Prostate gland (tissue), 2 donors: ENCODE data around the gene CLEC3B. TPM values are rescaled to one million over a fixed set of nuclear protein-coding genes. Genes with fewer than 3 reads are reported as not detected.
A peak's percentile ranks its signal among the peaks of the same experiment; 100 is the strongest.

Experiments
- DNase-seq: peaks from one replicate; pipeline ENCODE4 v3.0.0-alpha.2; 2019; ENCODE audit warnings: low spot score
- H3K27ac ChIP-seq, 2 donors: fragments of 200-600 bp; sonication (generic); 2 replicates each; pipeline ENCODE4 v1.5.1; 2017 to 2019
- H3K27me3 ChIP-seq: fragments of 200-600 bp; sonication (generic); replicated peaks from 2 replicates; pipeline ENCODE4 v1.5.1; 2019; ENCODE audit not compliant: insufficient read depth
- H3K36me3 ChIP-seq, 2 donors: fragments of 200-600 bp; sonication (generic); 1 replicate in 1 of 2; 2 replicates in 1 of 2; pipeline versions ENCODE4 v1.5.1 to v1.8.1; 2017 to 2019
- H3K4me1 ChIP-seq: fragments of 200-600 bp; sonication (generic); replicated peaks from 2 replicates; pipeline ENCODE4 v1.5.1; 2019
- H3K4me3 ChIP-seq, 2 donors: fragments of 200-600 bp; sonication (generic); 2 replicates each; pipeline ENCODE4 v1.5.1; 2017 to 2019
- H3K9me3 ChIP-seq: fragments of 200-600 bp; sonication (generic); 2 replicates; pipeline ENCODE4 v1.5.1; 2017
- POLR2A ChIP-seq: fragments of 450-650 bp; IDR thresholded peaks from one replicate; pipeline ENCODE4 v1.6.1; 2016; ENCODE audit warnings: antibody characterized with exemption, mild to moderate bottlenecking
- POLR2AphosphoS5 ChIP-seq: sonication (generic); formaldehyde crosslinking; IDR thresholded peaks from one replicate; pipeline ENCODE4 v1.6.1; 2017; ENCODE audit warnings: antibody characterized with exemption
- WGBS: methylation state at CpG from one replicate; pipeline ENCODE4 v1.1.5; 2018; 5-methylcytosine and 5-hydroxymethylcytosine counted together
- intact Hi-C: fragments of 100-400 bp; cut with DNase I; formaldehyde crosslinking; loops from one replicate; pipeline ENCODE4 v1.14.2; 2022
- total RNA-seq, 2 donors: library from RNA; depleted of rRNA; stranded (reverse); fragments of >200 nt; gene quantifications; one replicate each; pipeline ENCODE4 v1.1.0, GENCODE V29; 2016
- TF ChIP-seq, protein P1 (sequence below), 4 experiments: fragments of 200-600 bp in 2 of 4; fragments of 450-650 bp in 2 of 4; sonication (generic) in 2 of 4; IDR thresholded peaks; 1 replicate in 3 of 4; 2 replicates in 1 of 4; pipeline ENCODE4 v1.5.1; 2016 to 2019; ENCODE audit warnings: antibody characterized with exemption in 4 of 4, mild to moderate bottlenecking in 2 of 4, moderate library complexity in 2 of 4

Gene CLEC3B
- total RNA-seq, 2 donors from 2014 or later: 16.0 to 61.1 TPM

DNA sequence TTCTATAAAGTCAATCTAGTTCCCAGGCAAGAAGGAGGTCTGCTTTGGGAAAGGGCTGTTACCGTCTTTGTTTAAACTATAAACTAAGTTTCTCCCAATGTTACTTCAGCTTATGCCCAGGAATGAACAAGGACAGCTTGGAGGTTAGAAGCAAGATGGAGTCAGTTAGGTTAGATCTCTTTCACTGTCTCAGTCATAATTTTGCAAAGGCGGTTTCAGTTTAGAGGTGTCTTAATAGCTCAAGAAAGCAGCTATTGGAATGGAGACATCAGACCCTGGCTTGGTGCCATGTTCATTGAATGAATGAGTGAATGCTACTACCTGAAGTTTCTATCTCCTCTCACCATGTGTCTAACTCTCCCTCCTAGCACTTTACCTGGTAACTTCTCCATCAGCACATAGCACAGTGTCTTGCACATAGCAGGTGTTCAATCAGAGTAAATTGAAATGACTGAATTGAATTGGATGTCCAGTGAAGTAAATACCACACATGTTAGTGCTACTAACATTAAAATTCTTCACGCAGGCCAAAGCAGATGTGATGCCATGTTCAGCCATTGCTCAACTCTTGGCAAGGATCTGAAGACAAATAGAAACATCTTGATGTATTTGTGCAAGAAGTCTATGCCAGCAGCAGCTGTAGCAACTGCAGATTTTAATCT lies 28.2 kb downstream of the CLEC3B start:
- intact Hi-C loops: no loop called here
- DNase-seq: peak; percentile 51
- no peaks in the 10 kb centered on the region for H3K27me3 ChIP-seq
- H3K36me3 ChIP-seq: no peaks in the 10 kb centered on the region
- 54% methylated on average over 3 of the region's 3 CpGs for whole genome bisulfite sequencing
- no peaks in the 10 kb centered on the region for H3K9me3 ChIP-seq
- H3K4me1 ChIP-seq: peaks cover 8% of the 10 kb centered on the region
- H3K27ac ChIP-seq: no peak overlapping the region
- no peak overlapping the region for H3K4me3 ChIP-seq
- TF ChIP-seq POLR2AphosphoS5 (peak; percentile 73), POLR2A (no peak)
- TF ChIP-seq, protein P1, sequence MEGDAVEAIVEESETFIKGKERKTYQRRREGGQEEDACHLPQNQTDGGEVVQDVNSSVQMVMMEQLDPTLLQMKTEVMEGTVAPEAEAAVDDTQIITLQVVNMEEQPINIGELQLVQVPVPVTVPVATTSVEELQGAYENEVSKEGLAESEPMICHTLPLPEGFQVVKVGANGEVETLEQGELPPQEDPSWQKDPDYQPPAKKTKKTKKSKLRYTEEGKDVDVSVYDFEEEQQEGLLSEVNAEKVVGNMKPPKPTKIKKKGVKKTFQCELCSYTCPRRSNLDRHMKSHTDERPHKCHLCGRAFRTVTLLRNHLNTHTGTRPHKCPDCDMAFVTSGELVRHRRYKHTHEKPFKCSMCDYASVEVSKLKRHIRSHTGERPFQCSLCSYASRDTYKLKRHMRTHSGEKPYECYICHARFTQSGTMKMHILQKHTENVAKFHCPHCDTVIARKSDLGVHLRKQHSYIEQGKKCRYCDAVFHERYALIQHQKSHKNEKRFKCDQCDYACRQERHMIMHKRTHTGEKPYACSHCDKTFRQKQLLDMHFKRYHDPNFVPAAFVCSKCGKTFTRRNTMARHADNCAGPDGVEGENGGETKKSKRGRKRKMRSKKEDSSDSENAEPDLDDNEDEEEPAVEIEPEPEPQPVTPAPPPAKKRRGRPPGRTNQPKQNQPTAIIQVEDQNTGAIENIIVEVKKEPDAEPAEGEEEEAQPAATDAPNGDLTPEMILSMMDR (IDR thresholded peaks at IDR 0.05): no peak

DNA sequence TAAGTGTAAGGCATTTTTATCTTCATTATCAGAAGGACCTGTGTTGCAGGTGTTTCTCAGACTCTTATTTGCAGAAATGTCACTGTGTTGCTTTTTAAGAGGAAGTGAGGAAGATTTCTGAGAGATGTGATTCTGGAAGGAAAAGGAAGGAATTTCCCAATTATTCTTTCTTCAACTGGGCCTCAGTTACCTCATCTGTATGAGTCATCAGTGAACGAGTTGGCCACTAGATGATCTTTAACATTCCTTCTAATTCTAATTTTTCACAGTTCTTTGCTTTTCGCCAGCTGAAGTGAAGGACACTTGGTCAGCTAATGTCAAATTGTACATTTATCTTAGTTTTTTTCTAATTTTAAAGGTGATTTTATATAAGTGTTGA lies 28.9 kb downstream of the CLEC3B start:
- Histone ChIP-seq H3K9me3 (no peaks in the 10 kb centered on the region), H3K4me3 (no peak overlapping the region), H3K4me1 (peaks cover 8% of the 10 kb centered on the region), H3K36me3 (no peaks in the 10 kb centered on the region), H3K27ac (no peak overlapping the region), H3K27me3 (no peaks in the 10 kb centered on the region)
- intact Hi-C loops: no loop called here
- no peak for DNase-seq
- WGBS: 46% methylated on average over 2 of the region's 2 CpGs
- TF ChIP-seq, protein P1 (IDR thresholded peaks at IDR 0.05): no peak
- TF ChIP-seq POLR2AphosphoS5 (no peak), POLR2A (no peak)

DNA sequence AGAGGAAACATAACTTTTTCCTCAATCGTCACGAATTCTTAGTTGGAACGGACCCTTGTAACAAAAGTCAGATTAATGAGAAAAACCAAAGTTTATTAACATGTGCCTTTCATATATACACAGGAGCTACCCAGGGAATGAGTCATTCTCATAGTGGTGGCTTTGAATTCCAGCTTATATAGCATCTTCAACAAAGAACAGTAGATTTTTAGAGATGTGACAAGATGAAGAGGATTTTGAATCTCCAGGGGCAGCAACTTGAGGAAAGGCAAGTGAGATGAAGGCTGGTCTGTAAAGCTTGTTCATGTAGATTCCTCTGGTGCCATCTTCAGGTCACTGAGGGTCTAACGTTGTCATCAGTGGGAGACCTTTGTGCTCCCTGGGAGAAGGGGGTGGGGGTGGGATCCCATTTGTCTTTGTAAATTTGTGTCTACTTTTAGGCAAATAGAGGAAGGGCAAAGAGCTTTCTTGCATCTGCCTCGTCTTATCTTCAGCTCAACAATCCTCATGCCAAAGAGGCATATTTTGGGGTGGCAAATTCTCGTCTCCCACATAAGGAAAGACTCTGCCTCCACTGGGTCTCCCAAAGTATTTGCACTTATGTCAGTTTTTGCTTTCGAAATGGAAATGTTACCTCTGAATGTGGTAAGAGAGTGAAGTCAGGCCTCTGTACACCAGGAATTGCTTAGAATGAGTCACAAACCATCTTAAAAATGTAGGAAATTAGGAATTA lies 29.5 kb downstream of the CLEC3B start:
- no peaks in the 10 kb centered on the region for H3K36me3 ChIP-seq
- intact Hi-C loops: no loop called here

DNA sequence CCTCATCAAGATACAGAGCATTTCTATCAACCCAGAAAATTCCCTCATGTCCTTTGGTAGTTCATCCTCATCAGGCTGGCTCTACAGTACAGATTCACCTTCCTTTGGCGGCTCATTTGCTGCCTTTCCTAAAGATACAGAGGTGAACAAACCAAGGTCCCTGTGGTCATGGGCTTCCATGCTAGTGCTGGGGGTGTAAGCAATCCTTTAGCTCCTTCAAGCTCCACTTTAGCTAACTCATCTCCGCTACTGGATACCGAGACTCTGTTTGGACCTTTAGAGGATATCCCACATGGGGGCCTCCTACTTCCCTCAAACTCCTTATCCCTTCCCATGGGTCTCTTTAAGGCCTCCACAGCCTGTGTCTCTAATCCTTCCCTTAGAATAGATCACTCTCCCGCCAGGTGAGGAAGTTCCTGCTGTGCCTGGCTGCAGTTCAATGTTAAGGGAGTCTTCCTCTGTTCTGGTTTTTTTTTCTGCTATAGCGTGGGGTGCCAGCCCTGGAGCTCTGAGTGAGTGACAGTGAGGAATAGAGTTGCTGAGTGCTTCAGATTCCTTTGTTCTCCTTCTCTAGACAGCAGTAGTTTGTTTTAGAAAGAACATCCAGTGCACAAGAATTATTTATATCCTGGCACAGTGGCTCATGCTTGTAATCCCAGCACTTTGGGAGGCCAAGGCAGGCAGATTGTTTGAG lies 30.7 kb downstream of the CLEC3B start:
- intact Hi-C loops: no loop called here
- no peak overlapping the region for H3K4me3 ChIP-seq
- peak; percentile 44 for DNase-seq
- H3K4me1 ChIP-seq: peaks cover 8% of the 10 kb centered on the region
- no peaks in the 10 kb centered on the region for H3K27me3 ChIP-seq
- WGBS: 46% methylated on average over 5 of the region's 5 CpGs
- no peaks in the 10 kb centered on the region for H3K36me3 ChIP-seq
- H3K9me3 ChIP-seq: no peaks in the 10 kb centered on the region
- peak; percentile 83 for TF ChIP-seq POLR2AphosphoS5
- no peak for TF ChIP-seq POLR2A
- TF ChIP-seq, protein P1 (IDR thresholded peaks at IDR 0.05): no peak
- peak overlapping the region; percentile 55 to 62 for H3K27ac ChIP-seq

More for the DNA sequence above, 29.5 kb downstream of the CLEC3B start:
- Histone ChIP-seq H3K27ac (peak overlapping the region in 1 of 2 donors; percentile 62), H3K9me3 (no peaks in the 10 kb centered on the region), H3K27me3 (no peaks in the 10 kb centered on the region), H3K4me3 (no peak overlapping the region), H3K4me1 (peaks cover 8% of the 10 kb centered on the region)
- 77% methylated on average over 7 of the region's 7 CpGs for WGBS
- DNase-seq: no peak
- TF ChIP-seq, protein P1 (IDR thresholded peaks at IDR 0.05): no peak
- TF ChIP-seq POLR2AphosphoS5 (no peak), POLR2A (no peak)
